ENCODE data around the gene DIMT1.

DIMT1 gene

GRCh38 chr5:62431735-62432620 lies 28.3 kb upstream of the DIMT1 start:
- Histone ChIP-seq H3K9ac (ENCODE audit: low read depth, low read length, poor library complexity) (no peak overlapping the region), H2AFZ (ENCODE audit: low read length) (no peak overlapping the region), H2BK15ac (ENCODE audit: low read length) (no peak overlapping the region), H3K23ac (ENCODE audit: low read depth, low read length, poor library complexity) (no peak overlapping the region), H3K14ac (ENCODE audit: low read length) (no peak overlapping the region), H2BK120ac (ENCODE audit: low read depth, low read length) (no peak overlapping the region), H4K8ac (ENCODE audit: low read depth, low read length) (no peak overlapping the region), H3K27ac (replicated peaks; ENCODE audit: low read length) (no peak overlapping the region), H3K27me3 (ENCODE audit: control insufficient read depth in 3 of 3, insufficient read depth in 3 of 3, low read depth in 1 of 3, low read length in 3 of 3) (no peaks in the 10 kb centered on the region), H2BK12ac (ENCODE audit: low read length) (no peak overlapping the region), H3K18ac (ENCODE audit: low read length) (no peak overlapping the region), H2BK5ac (ENCODE audit: low read length) (no peak overlapping the region), H3K79me1 (ENCODE audit: low read depth, low read length) (peaks cover 12% of the 10 kb centered on the region), H3K36me3 (replicated peaks in 1 of 2; ENCODE audit: control insufficient read depth in 2 of 2, insufficient read depth in 2 of 2, low read length in 2 of 2) (peaks cover 0 to 2% of the 10 kb centered on the region in 2 donors), H3K4me1 (ENCODE audit: control insufficient read depth in 2 of 2, insufficient read depth in 1 of 2, low read depth in 1 of 2, low read length in 2 of 2) (no peaks in the 10 kb centered on the region), H3K4me2 (ENCODE audit: insufficient read depth, low read length, poor library complexity, severe bottlenecking) (no peak overlapping the region), H3K4me3 (ENCODE audit: low read length in 2 of 2) (no peak overlapping the region), H3K4ac (ENCODE audit: low read length) (no peak overlapping the region), H2AK5ac (ENCODE audit: low read depth, low read length) (no peak overlapping the region), H3K9me3 (replicated peaks in 1 of 2; ENCODE audit: control insufficient read depth in 2 of 2, insufficient read depth in 1 of 2, low read depth in 1 of 2, low read length in 2 of 2) (no peaks in the 10 kb centered on the region), H4K91ac (ENCODE audit: low read depth, low read length, poor library complexity) (no peak overlapping the region)
- no CpG with 5 or more reads among the region's 11 CpGs for WGBS, 2 donors (ENCODE audit: extremely low coverage in 2 of 2, insufficient read length in 2 of 2, insufficient replicate concordance in 1 of 2)
- no peak for DNase-seq (ENCODE audit: low spot score)

GRCh38 chr5:62424763-62425162 lies 21.1 kb upstream of the DIMT1 start:
- no peak overlapping the region for H3K18ac ChIP-seq (ENCODE audit: low read length)
- H2BK120ac ChIP-seq (ENCODE audit: low read depth, low read length), result no peak overlapping the region
- H4K8ac ChIP-seq (ENCODE audit: low read depth, low read length), result no peak overlapping the region
- WGBS, 2 donors (ENCODE audit: extremely low coverage in 2 of 2, insufficient read length in 2 of 2, insufficient replicate concordance in 1 of 2), result no CpG with 5 or more reads among the region's 1 CpG
- peaks cover 3% of the 10 kb centered on the region for H3K79me1 ChIP-seq (ENCODE audit: low read depth, low read length)
- no peak overlapping the region for H3K4me2 ChIP-seq (ENCODE audit: insufficient read depth, low read length, poor library complexity, severe bottlenecking)
- H3K27ac ChIP-seq (replicated peaks; ENCODE audit: low read length), result no peak overlapping the region
- no peak overlapping the region for H2AK5ac ChIP-seq (ENCODE audit: low read depth, low read length)
- no peak overlapping the region for H2BK5ac ChIP-seq (ENCODE audit: low read length)
- H3K36me3 ChIP-seq (replicated peaks in 1 of 2; ENCODE audit: control insufficient read depth in 2 of 2, insufficient read depth in 2 of 2, low read length in 2 of 2), result peaks cover 0 to 5% of the 10 kb centered on the region in 2 donors
- no peak overlapping the region for H2BK12ac ChIP-seq (ENCODE audit: low read length)
- no peaks in the 10 kb centered on the region for H3K9me3 ChIP-seq (replicated peaks in 1 of 2; ENCODE audit: control insufficient read depth in 2 of 2, insufficient read depth in 1 of 2, low read depth in 1 of 2, low read length in 2 of 2)
- no peak overlapping the region for H3K23ac ChIP-seq (ENCODE audit: low read depth, low read length, poor library complexity)
- no peak overlapping the region for H3K4ac ChIP-seq (ENCODE audit: low read length)
- H3K27me3 ChIP-seq (ENCODE audit: control insufficient read depth in 3 of 3, insufficient read depth in 3 of 3, low read depth in 1 of 3, low read length in 3 of 3), result no peaks in the 10 kb centered on the region
- DNase-seq (ENCODE audit: low spot score), result no peak
- H2AFZ ChIP-seq (ENCODE audit: low read length), result no peak overlapping the region
- H3K9ac ChIP-seq (ENCODE audit: low read depth, low read length, poor library complexity), result no peak overlapping the region
- H3K14ac ChIP-seq (ENCODE audit: low read length), result no peak overlapping the region
- no peaks in the 10 kb centered on the region for H3K4me1 ChIP-seq (ENCODE audit: control insufficient read depth in 2 of 2, insufficient read depth in 1 of 2, low read depth in 1 of 2, low read length in 2 of 2)
- no peak overlapping the region for H2BK15ac ChIP-seq (ENCODE audit: low read length)
- no peak overlapping the region for H3K4me3 ChIP-seq (ENCODE audit: low read length in 2 of 2)
- H4K91ac ChIP-seq (ENCODE audit: low read depth, low read length, poor library complexity), result no peak overlapping the region

GRCh38 chr5:62421414-62421813 lies 17.7 kb upstream of the DIMT1 start:
- Histone ChIP-seq H3K27me3 (ENCODE audit: control insufficient read depth in 3 of 3, insufficient read depth in 3 of 3, low read depth in 1 of 3, low read length in 3 of 3) (no peaks in the 10 kb centered on the region), H4K91ac (ENCODE audit: low read depth, low read length, poor library complexity) (no peak overlapping the region), H3K9ac (ENCODE audit: low read depth, low read length, poor library complexity) (no peak overlapping the region), H2BK120ac (ENCODE audit: low read depth, low read length) (no peak overlapping the region), H2AFZ (ENCODE audit: low read length) (no peak overlapping the region), H3K4me3 (ENCODE audit: low read length in 2 of 2) (no peak overlapping the region), H2BK12ac (ENCODE audit: low read length) (no peak overlapping the region), H3K36me3 (replicated peaks in 1 of 2; ENCODE audit: control insufficient read depth in 2 of 2, insufficient read depth in 2 of 2, low read length in 2 of 2) (peaks cover 0 to 17% of the 10 kb centered on the region in 2 donors), H3K4me2 (ENCODE audit: insufficient read depth, low read length, poor library complexity, severe bottlenecking) (no peak overlapping the region), H3K4me1 (ENCODE audit: control insufficient read depth in 2 of 2, insufficient read depth in 1 of 2, low read depth in 1 of 2, low read length in 2 of 2) (no peaks in the 10 kb centered on the region), H3K18ac (ENCODE audit: low read length) (no peak overlapping the region), H3K23ac (ENCODE audit: low read depth, low read length, poor library complexity) (no peak overlapping the region), H2BK5ac (ENCODE audit: low read length) (no peak overlapping the region), H3K9me3 (replicated peaks in 1 of 2; ENCODE audit: control insufficient read depth in 2 of 2, insufficient read depth in 1 of 2, low read depth in 1 of 2, low read length in 2 of 2) (no peaks in the 10 kb centered on the region), H2BK15ac (ENCODE audit: low read length) (no peak overlapping the region), H3K14ac (ENCODE audit: low read length) (no peak overlapping the region), H3K4ac (ENCODE audit: low read length) (no peak overlapping the region), H3K79me1 (ENCODE audit: low read depth, low read length) (peaks cover 2% of the 10 kb centered on the region), H3K27ac (replicated peaks; ENCODE audit: low read length) (no peak overlapping the region), H2AK5ac (ENCODE audit: low read depth, low read length) (no peak overlapping the region), H4K8ac (ENCODE audit: low read depth, low read length) (no peak overlapping the region)
- WGBS, 2 donors (ENCODE audit: extremely low coverage in 2 of 2, insufficient read length in 2 of 2, insufficient replicate concordance in 1 of 2), result no CpG with 5 or more reads among the region's 1 CpG
- no peak for DNase-seq (ENCODE audit: low spot score)

- WGBS, 2 donors (ENCODE audit: extremely low coverage in 2 of 2, insufficient read length in 2 of 2, insufficient replicate concordance in 1 of 2), result no CpG with 5 or more reads among the region's 3 CpGs
Observed at GRCh38 chr5:62419609-62420008, 15.9 kb upstream of the DIMT1 start.

More at GRCh38 chr5:62419609-62420008, 15.9 kb upstream of the DIMT1 start:
- Histone ChIP-seq H3K23ac (ENCODE audit: low read depth, low read length, poor library complexity) (no peak overlapping the region), H3K79me1 (ENCODE audit: low read depth, low read length) (peaks cover 2% of the 10 kb centered on the region), H3K27me3 (ENCODE audit: control insufficient read depth in 3 of 3, insufficient read depth in 3 of 3, low read depth in 1 of 3, low read length in 3 of 3) (no peaks in the 10 kb centered on the region), H3K4ac (ENCODE audit: low read length) (no peak overlapping the region), H3K4me3 (ENCODE audit: low read length in 2 of 2) (no peak overlapping the region), H3K14ac (ENCODE audit: low read length) (no peak overlapping the region), H3K18ac (ENCODE audit: low read length) (no peak overlapping the region), H3K36me3 (replicated peaks in 1 of 2; ENCODE audit: control insufficient read depth in 2 of 2, insufficient read depth in 2 of 2, low read length in 2 of 2) (peaks cover 0 to 20% of the 10 kb centered on the region in 2 donors), H2AK5ac (ENCODE audit: low read depth, low read length) (no peak overlapping the region), H2BK12ac (ENCODE audit: low read length) (no peak overlapping the region), H3K9ac (ENCODE audit: low read depth, low read length, poor library complexity) (no peak overlapping the region), H3K4me1 (ENCODE audit: control insufficient read depth in 2 of 2, insufficient read depth in 1 of 2, low read depth in 1 of 2, low read length in 2 of 2) (no peaks in the 10 kb centered on the region), H2BK5ac (ENCODE audit: low read length) (no peak overlapping the region), H4K8ac (ENCODE audit: low read depth, low read length) (no peak overlapping the region), H2AFZ (ENCODE audit: low read length) (no peak overlapping the region), H3K4me2 (ENCODE audit: insufficient read depth, low read length, poor library complexity, severe bottlenecking) (no peak overlapping the region), H4K91ac (ENCODE audit: low read depth, low read length, poor library complexity) (no peak overlapping the region), H3K27ac (replicated peaks; ENCODE audit: low read length) (no peak overlapping the region), H2BK120ac (ENCODE audit: low read depth, low read length) (no peak overlapping the region), H2BK15ac (ENCODE audit: low read length) (no peak overlapping the region), H3K9me3 (replicated peaks in 1 of 2; ENCODE audit: control insufficient read depth in 2 of 2, insufficient read depth in 1 of 2, low read depth in 1 of 2, low read length in 2 of 2) (no peaks in the 10 kb centered on the region)
- DNase-seq (ENCODE audit: low spot score), result no peak

Data from neuronal stem cell (in vitro differentiated cells).